Measurements from ENCODE around the gene PDGFB. TPM values are rescaled to one million over a fixed set of nuclear protein-coding genes. Genes with fewer than 3 reads are reported as not detected.

Gene PDGFB
- total RNA-seq, 1 donor from 2014 or later = 4.7 TPM

DNA sequence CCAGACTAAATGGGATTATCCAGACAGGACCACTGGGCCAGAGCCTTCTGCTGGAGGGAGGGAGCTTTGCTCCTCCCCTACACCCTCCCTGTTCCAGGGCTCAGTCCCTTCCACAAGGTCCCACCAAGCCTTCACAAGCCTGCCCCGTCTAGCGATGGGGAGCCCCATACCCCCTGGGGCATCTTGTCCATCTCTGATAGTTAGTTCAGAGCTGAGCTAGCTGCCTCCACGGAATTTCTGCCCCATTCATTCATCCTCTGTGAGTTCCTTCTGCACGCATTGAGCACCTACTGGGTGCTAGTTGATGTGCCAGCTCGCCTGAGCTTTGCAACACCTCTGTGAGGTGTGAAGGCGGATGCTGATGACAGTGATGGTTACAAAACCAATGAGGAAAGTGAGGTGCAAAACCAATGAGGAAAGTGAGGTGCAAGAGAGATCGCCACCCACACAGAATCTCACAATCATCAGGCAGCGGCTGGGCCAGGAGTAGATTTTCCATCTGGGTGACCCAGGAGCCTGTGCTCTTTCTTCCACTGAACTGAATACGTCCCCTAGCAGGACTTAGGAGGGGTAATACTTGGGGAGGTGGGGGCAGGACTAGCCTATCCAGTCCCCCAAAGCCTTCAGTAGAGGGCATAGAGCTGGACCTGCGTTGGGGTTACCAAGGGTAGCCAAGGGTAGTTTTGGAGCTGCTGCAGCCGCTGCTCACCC, 70.8 kb downstream of the PDGFB start:
- TF ChIP-seq, protein P1, sequence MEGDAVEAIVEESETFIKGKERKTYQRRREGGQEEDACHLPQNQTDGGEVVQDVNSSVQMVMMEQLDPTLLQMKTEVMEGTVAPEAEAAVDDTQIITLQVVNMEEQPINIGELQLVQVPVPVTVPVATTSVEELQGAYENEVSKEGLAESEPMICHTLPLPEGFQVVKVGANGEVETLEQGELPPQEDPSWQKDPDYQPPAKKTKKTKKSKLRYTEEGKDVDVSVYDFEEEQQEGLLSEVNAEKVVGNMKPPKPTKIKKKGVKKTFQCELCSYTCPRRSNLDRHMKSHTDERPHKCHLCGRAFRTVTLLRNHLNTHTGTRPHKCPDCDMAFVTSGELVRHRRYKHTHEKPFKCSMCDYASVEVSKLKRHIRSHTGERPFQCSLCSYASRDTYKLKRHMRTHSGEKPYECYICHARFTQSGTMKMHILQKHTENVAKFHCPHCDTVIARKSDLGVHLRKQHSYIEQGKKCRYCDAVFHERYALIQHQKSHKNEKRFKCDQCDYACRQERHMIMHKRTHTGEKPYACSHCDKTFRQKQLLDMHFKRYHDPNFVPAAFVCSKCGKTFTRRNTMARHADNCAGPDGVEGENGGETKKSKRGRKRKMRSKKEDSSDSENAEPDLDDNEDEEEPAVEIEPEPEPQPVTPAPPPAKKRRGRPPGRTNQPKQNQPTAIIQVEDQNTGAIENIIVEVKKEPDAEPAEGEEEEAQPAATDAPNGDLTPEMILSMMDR (IDR thresholded peaks at IDR 0.05) = no peak
- TF ChIP-seq POLR2A (IDR thresholded peaks at IDR 0.05) = no peak
- Histone ChIP-seq H3K4me3 (no peak overlapping the region), H3K27ac (peak overlapping the region; percentile 93), H3K9me3 (no peaks in the 10 kb centered on the region), H3K36me3 (no peaks in the 10 kb centered on the region), H3K4me1 (peaks cover 79% of the 10 kb centered on the region), H3K27me3 (no peaks in the 10 kb centered on the region)
- DNase-seq (ENCODE audit: extremely low spot score in 2 of 2) = no peak
- intact Hi-C loops (cut with DNase I) = loop anchor here (10.0 kb wide), 1 partner anchor 351 kb away; the partner anchor contains the start of gene ATF4

Other genes starting within 250 kb of the PDGFB start
- gene APOBEC3C, start 230.7 kb downstream of the PDGFB start, total RNA-seq = 16.2 TPM
- 5.2 TPM for gene APOBEC3D, start 223.9 kb downstream of the PDGFB start, total RNA-seq
- 2.7 TPM for gene APOBEC3F, start 204.1 kb downstream of the PDGFB start, total RNA-seq
- 8.3 TPM for gene APOBEC3G, start 167.7 kb downstream of the PDGFB start, total RNA-seq
- not detected for gene APOBEC3H, start 147.7 kb downstream of the PDGFB start, total RNA-seq
- 98.0 TPM for gene CBX7, start 92.3 kb downstream of the PDGFB start, total RNA-seq
- 2,613 TPM for gene RPL3, start 74.6 kb upstream of the PDGFB start, total RNA-seq
- gene SYNGR1, start 105.0 kb upstream of the PDGFB start, total RNA-seq = 42.2 TPM
- gene TAB1, start 154.8 kb upstream of the PDGFB start, total RNA-seq = 25.5 TPM
- gene MGAT3, start 212.0 kb upstream of the PDGFB start, total RNA-seq = 0.98 TPM

All from vagina (tissue), 2 donors.